ENCODE data around the gene C20orf144.
A peak's percentile ranks its signal among the peaks of the same experiment; 100 is the strongest.

The C20orf144 gene

GRCh38 chr20:33653218-33653899, 8.8 kb upstream of the C20orf144 start:
- Histone ChIP-seq H3K27ac (ENCODE audit: low read length, poor library complexity, severe bottlenecking) (peak overlapping the region; percentile 3), H3K9me3 (ENCODE audit: control insufficient read depth, low read length) (no peaks in the 10 kb centered on the region), H3K4ac (ENCODE audit: low read depth in 1 of 2, low read length in 2 of 2) (no peak overlapping the region), H2AK5ac (ENCODE audit: low read length, severe bottlenecking) (peak overlapping the region; percentile 13), H4K8ac (ENCODE audit: low read length) (peak overlapping the region; percentile 12), H3K4me2 (ENCODE audit: low read length, poor library complexity, severe bottlenecking) (peak overlapping the region; percentile 17), H2BK120ac (ENCODE audit: low read depth, low read length) (no peak overlapping the region), H3K27me3 (ENCODE audit: control insufficient read depth in 1 of 2, insufficient read depth in 1 of 2, low read length in 2 of 2) (peaks cover 0 to 3% of the 10 kb centered on the region in 2 experiments), H3K23ac (ENCODE audit: low read length in 2 of 2) (no peak overlapping the region), H2BK15ac (ENCODE audit: low read depth, poor library complexity, severe bottlenecking) (no peak overlapping the region), H3K14ac (ENCODE audit: low read length in 2 of 2) (no peak overlapping the region), H2AFZ (ENCODE audit: low read depth, low read length) (no peak overlapping the region), H3K18ac (ENCODE audit: low read depth in 1 of 2, low read length in 2 of 2) (no peak overlapping the region), H3K79me1 (replicated peaks; ENCODE audit: low read length, poor library complexity, severe bottlenecking) (peaks cover 2% of the 10 kb centered on the region), H3K36me3 (ENCODE audit: control insufficient read depth in 1 of 2, insufficient read depth in 2 of 2, low read depth in 1 of 2, low read length in 2 of 2) (peaks cover 9 to 37% of the 10 kb centered on the region in 2 experiments), H4K91ac (ENCODE audit: low read length) (no peak overlapping the region), H2BK5ac (ENCODE audit: low read depth, low read length, poor library complexity, severe bottlenecking) (no peak overlapping the region), H3K4me3 (ENCODE audit: insufficient read depth in 1 of 2, low read depth in 1 of 2, low read length in 2 of 2) (peak overlapping the region in 1 of 2 experiments; percentile 55), H3K9ac (ENCODE audit: low read length) (peak overlapping the region; percentile 75), H3K4me1 (ENCODE audit: control insufficient read depth, insufficient read depth, low read depth, low read length) (peaks cover 21% of the 10 kb centered on the region), H2BK12ac (ENCODE audit: low read length in 2 of 2) (no peak overlapping the region)
- peak; percentile 69 for DNase-seq
- WGBS, result 66% methylated on average over 16 of the region's 16 CpGs

- 94% methylated on average over 11 of the region's 11 CpGs for WGBS
- Histone ChIP-seq H2BK5ac (ENCODE audit: low read depth, low read length, poor library complexity, severe bottlenecking) (no peak overlapping the region), H3K79me1 (replicated peaks; ENCODE audit: low read length, poor library complexity, severe bottlenecking) (peaks cover 4% of the 10 kb centered on the region), H3K27me3 (ENCODE audit: control insufficient read depth in 1 of 2, insufficient read depth in 1 of 2, low read length in 2 of 2) (peaks cover 0 to 3% of the 10 kb centered on the region in 2 experiments), H2BK120ac (ENCODE audit: low read depth, low read length) (no peak overlapping the region), H2AFZ (ENCODE audit: low read depth, low read length) (no peak overlapping the region), H3K4ac (ENCODE audit: low read depth in 1 of 2, low read length in 2 of 2) (no peak overlapping the region), H2AK5ac (ENCODE audit: low read length, severe bottlenecking) (peak overlapping the region; percentile 13), H3K18ac (ENCODE audit: low read depth in 1 of 2, low read length in 2 of 2) (no peak overlapping the region), H3K9me3 (ENCODE audit: control insufficient read depth, low read length) (no peaks in the 10 kb centered on the region), H3K36me3 (ENCODE audit: control insufficient read depth in 1 of 2, insufficient read depth in 2 of 2, low read depth in 1 of 2, low read length in 2 of 2) (peaks cover 12 to 44% of the 10 kb centered on the region in 2 experiments), H3K23ac (ENCODE audit: low read length in 2 of 2) (peak overlapping the region in 1 of 2 experiments; percentile 34), H3K4me2 (ENCODE audit: low read length, poor library complexity, severe bottlenecking) (no peak overlapping the region), H3K14ac (ENCODE audit: low read length in 2 of 2) (no peak overlapping the region), H3K4me3 (ENCODE audit: insufficient read depth in 1 of 2, low read depth in 1 of 2, low read length in 2 of 2) (peak overlapping the region in 1 of 2 experiments; percentile 55), H2BK15ac (ENCODE audit: low read depth, poor library complexity, severe bottlenecking) (no peak overlapping the region), H4K8ac (ENCODE audit: low read length) (no peak overlapping the region), H2BK12ac (ENCODE audit: low read length in 2 of 2) (no peak overlapping the region), H3K27ac (ENCODE audit: low read length, poor library complexity, severe bottlenecking) (no peak overlapping the region), H4K91ac (ENCODE audit: low read length) (no peak overlapping the region), H3K9ac (ENCODE audit: low read length) (peak overlapping the region; percentile 75), H3K4me1 (ENCODE audit: control insufficient read depth, insufficient read depth, low read depth, low read length) (peaks cover 22% of the 10 kb centered on the region)
- no peak for DNase-seq
These were observed 8.1 kb upstream of the C20orf144 start for GRCh38 chr20:33653900-33654596.

GRCh38 chr20:33654680-33655161, 7.4 kb upstream of the C20orf144 start:
- Histone ChIP-seq H2BK5ac (ENCODE audit: low read depth, low read length, poor library complexity, severe bottlenecking) (no peak overlapping the region), H3K23ac (ENCODE audit: low read length in 2 of 2) (no peak overlapping the region), H3K4ac (ENCODE audit: low read depth in 1 of 2, low read length in 2 of 2) (no peak overlapping the region), H2AK5ac (ENCODE audit: low read length, severe bottlenecking) (no peak overlapping the region), H3K9ac (ENCODE audit: low read length) (no peak overlapping the region), H2BK120ac (ENCODE audit: low read depth, low read length) (no peak overlapping the region), H3K27ac (ENCODE audit: low read length, poor library complexity, severe bottlenecking) (no peak overlapping the region), H3K14ac (ENCODE audit: low read length in 2 of 2) (no peak overlapping the region), H3K27me3 (ENCODE audit: control insufficient read depth in 1 of 2, insufficient read depth in 1 of 2, low read length in 2 of 2) (peaks cover 0 to 3% of the 10 kb centered on the region in 2 experiments), H2BK12ac (ENCODE audit: low read length in 2 of 2) (no peak overlapping the region), H3K36me3 (ENCODE audit: control insufficient read depth in 1 of 2, insufficient read depth in 2 of 2, low read depth in 1 of 2, low read length in 2 of 2) (peaks cover 15 to 45% of the 10 kb centered on the region in 2 experiments), H3K4me2 (ENCODE audit: low read length, poor library complexity, severe bottlenecking) (no peak overlapping the region), H3K18ac (ENCODE audit: low read depth in 1 of 2, low read length in 2 of 2) (no peak overlapping the region), H3K79me1 (replicated peaks; ENCODE audit: low read length, poor library complexity, severe bottlenecking) (peaks cover 3% of the 10 kb centered on the region), H4K91ac (ENCODE audit: low read length) (no peak overlapping the region), H3K9me3 (ENCODE audit: control insufficient read depth, low read length) (no peaks in the 10 kb centered on the region), H2AFZ (ENCODE audit: low read depth, low read length) (no peak overlapping the region), H4K8ac (ENCODE audit: low read length) (no peak overlapping the region), H3K4me1 (ENCODE audit: control insufficient read depth, insufficient read depth, low read depth, low read length) (peaks cover 21% of the 10 kb centered on the region), H2BK15ac (ENCODE audit: low read depth, poor library complexity, severe bottlenecking) (no peak overlapping the region), H3K4me3 (ENCODE audit: insufficient read depth in 1 of 2, low read depth in 1 of 2, low read length in 2 of 2) (no peak overlapping the region)
- WGBS, result 85% methylated on average over 14 of the region's 14 CpGs
- DNase-seq, result no peak

GRCh38 chr20:33655164-33655563, 7.0 kb upstream of the C20orf144 start:
- Histone ChIP-seq H2BK12ac (ENCODE audit: low read length in 2 of 2) (no peak overlapping the region), H3K4ac (ENCODE audit: low read depth in 1 of 2, low read length in 2 of 2) (no peak overlapping the region), H3K14ac (ENCODE audit: low read length in 2 of 2) (no peak overlapping the region), H2AFZ (ENCODE audit: low read depth, low read length) (no peak overlapping the region), H3K27ac (ENCODE audit: low read length, poor library complexity, severe bottlenecking) (no peak overlapping the region), H2BK120ac (ENCODE audit: low read depth, low read length) (no peak overlapping the region), H3K18ac (ENCODE audit: low read depth in 1 of 2, low read length in 2 of 2) (no peak overlapping the region), H3K23ac (ENCODE audit: low read length in 2 of 2) (no peak overlapping the region), H3K4me2 (ENCODE audit: low read length, poor library complexity, severe bottlenecking) (no peak overlapping the region), H2BK15ac (ENCODE audit: low read depth, poor library complexity, severe bottlenecking) (no peak overlapping the region), H3K36me3 (ENCODE audit: control insufficient read depth in 1 of 2, insufficient read depth in 2 of 2, low read depth in 1 of 2, low read length in 2 of 2) (peaks cover 15 to 49% of the 10 kb centered on the region in 2 experiments), H3K27me3 (ENCODE audit: control insufficient read depth in 1 of 2, insufficient read depth in 1 of 2, low read length in 2 of 2) (peaks cover 0 to 3% of the 10 kb centered on the region in 2 experiments), H4K91ac (ENCODE audit: low read length) (no peak overlapping the region), H2AK5ac (ENCODE audit: low read length, severe bottlenecking) (no peak overlapping the region), H3K79me1 (replicated peaks; ENCODE audit: low read length, poor library complexity, severe bottlenecking) (peaks cover 7% of the 10 kb centered on the region), H3K4me1 (ENCODE audit: control insufficient read depth, insufficient read depth, low read depth, low read length) (peaks cover 21% of the 10 kb centered on the region), H3K4me3 (ENCODE audit: insufficient read depth in 1 of 2, low read depth in 1 of 2, low read length in 2 of 2) (no peak overlapping the region), H3K9me3 (ENCODE audit: control insufficient read depth, low read length) (no peaks in the 10 kb centered on the region), H2BK5ac (ENCODE audit: low read depth, low read length, poor library complexity, severe bottlenecking) (no peak overlapping the region), H4K8ac (ENCODE audit: low read length) (no peak overlapping the region), H3K9ac (ENCODE audit: low read length) (no peak overlapping the region)
- WGBS, result 97% methylated on average over 4 of the region's 4 CpGs
- no peak for DNase-seq

All from mesenchymal stem cell (in vitro differentiated cells and primary cell).